ENCODE measurements around the gene SGMS1. TPM values are rescaled to one million over a fixed set of nuclear protein-coding genes. Genes with fewer than 3 reads are reported as not detected.
"Not testable (repeated sequence)": the region's sequence is repeated elsewhere in the genome, so short reads cannot be mapped to it uniquely, and the experiment has no call there.

SGMS1 gene
- 100 to 1,000 TPM in 1 of 3 donors, 10 to 100 TPM in 2; 66.5 to 114 (median 80.1) TPM for total RNA-seq

- Histone ChIP-seq H3K27me3 (no peaks in the 10 kb centered on the region), H3K4me3 (peak within 1 kb of the TSS; percentile 92 to 93 (median 93)), H3K36me3 (no peaks in the 10 kb centered on the region), H3K9me3 (no peaks in the 10 kb centered on the region), H3K4me1 (peaks cover 0 to 8% of the 10 kb centered on the region in 2 donors), H3K27ac (peak within 1 kb of the TSS; percentile 99 to 100)
- TF ChIP-seq POLR2AphosphoS5 (IDR thresholded peaks at IDR 0.05) (no peak), CTCF (IDR thresholded peaks at IDR 0.05) (no peak), POLR2A (IDR thresholded peaks at IDR 0.05) (no peak)
- intact Hi-C loops (cut with DNase I; ENCODE audit: low total_unique reads): no loop called here
- DNase-seq (ENCODE audit: low spot score in 2 of 2): peak; percentile 72 to 82
Measured at GRCh38 chr10:50623663-50624412, at the start of gene SGMS1. SGMS1 (minus strand) TSS chr10:50623956; CDS start chr10:50344114, 279,842 bp downstream.

- H3K27me3 ChIP-seq; intact Hi-C loops (cut with DNase I; ENCODE audit: low total_unique reads); DNase-seq (ENCODE audit: low spot score in 2 of 2): not testable (repeated sequence)
Measured at GRCh38 chr10:50672152-50672551, 48.4 kb upstream of the SGMS1 start.

GRCh38 chr10:50671645-50672044, 47.9 kb upstream of the SGMS1 start:
- H3K9me3 ChIP-seq; H3K27ac ChIP-seq; H3K27me3 ChIP-seq; H3K4me1 ChIP-seq; intact Hi-C loops (cut with DNase I; ENCODE audit: low total_unique reads); H3K36me3 ChIP-seq; DNase-seq (ENCODE audit: low spot score in 2 of 2); H3K4me3 ChIP-seq: not testable (repeated sequence)

More at GRCh38 chr10:50672152-50672551, 48.4 kb upstream of the SGMS1 start:
- not testable (repeated sequence) for H3K27ac ChIP-seq, H3K4me3 ChIP-seq, H3K36me3 ChIP-seq, H3K9me3 ChIP-seq, H3K4me1 ChIP-seq

GRCh38 chr10:50669957-50670356, 46.2 kb upstream of the SGMS1 start:
- intact Hi-C loops (cut with DNase I; ENCODE audit: low total_unique reads); H3K27me3 ChIP-seq; H3K4me1 ChIP-seq; H3K9me3 ChIP-seq; H3K36me3 ChIP-seq; H3K4me3 ChIP-seq; DNase-seq (ENCODE audit: low spot score in 2 of 2); H3K27ac ChIP-seq: not testable (repeated sequence)

GRCh38 chr10:50667353-50667752, 43.6 kb upstream of the SGMS1 start:
- H3K27me3 ChIP-seq; DNase-seq (ENCODE audit: low spot score in 2 of 2); H3K9me3 ChIP-seq; H3K4me3 ChIP-seq; H3K4me1 ChIP-seq; H3K27ac ChIP-seq; intact Hi-C loops (cut with DNase I; ENCODE audit: low total_unique reads); H3K36me3 ChIP-seq: not testable (repeated sequence)

- H3K4me1 ChIP-seq; H3K4me3 ChIP-seq; H3K9me3 ChIP-seq; H3K36me3 ChIP-seq; DNase-seq (ENCODE audit: low spot score in 2 of 2); H3K27ac ChIP-seq; intact Hi-C loops (cut with DNase I; ENCODE audit: low total_unique reads); H3K27me3 ChIP-seq: not testable (repeated sequence)
Measured at GRCh38 chr10:50662420-50662819, 38.7 kb upstream of the SGMS1 start.

- H3K27me3 ChIP-seq; H3K9me3 ChIP-seq; H3K36me3 ChIP-seq; intact Hi-C loops (cut with DNase I; ENCODE audit: low total_unique reads); DNase-seq (ENCODE audit: low spot score in 2 of 2); H3K4me3 ChIP-seq; H3K4me1 ChIP-seq; H3K27ac ChIP-seq: not testable (repeated sequence)
Measured at GRCh38 chr10:50661563-50661962, 37.8 kb upstream of the SGMS1 start.

GRCh38 chr10:50659865-50660730, 36.3 kb upstream of the SGMS1 start:
- H3K4me1 ChIP-seq; H3K36me3 ChIP-seq; H3K27ac ChIP-seq; H3K9me3 ChIP-seq; H3K27me3 ChIP-seq; intact Hi-C loops (cut with DNase I; ENCODE audit: low total_unique reads); DNase-seq (ENCODE audit: low spot score in 2 of 2): not testable (repeated sequence)
- H3K4me3 ChIP-seq: peak overlapping the region in 2 of 3 donors; percentile 42 to 54

GRCh38 chr10:50659016-50659864, 35.5 kb upstream of the SGMS1 start:
- DNase-seq (ENCODE audit: low spot score in 2 of 2); H3K27me3 ChIP-seq; H3K4me1 ChIP-seq; intact Hi-C loops (cut with DNase I; ENCODE audit: low total_unique reads); H3K27ac ChIP-seq; H3K36me3 ChIP-seq; H3K9me3 ChIP-seq: not testable (repeated sequence)
- H3K4me3 ChIP-seq: peak overlapping the region in 2 of 3 donors; percentile 42 to 54

All from breast epithelium (tissue), 4 donors.